Type B pancreatic cell (in vitro differentiated cells): Measurements from ENCODE around the gene USP19. TPM values are rescaled to one million over a fixed set of nuclear protein-coding genes. Genes with fewer than 3 reads are reported as not detected.

ENCODE experiments used
- DNase-seq: peaks from one replicate; pipeline ENCODE4 v3.0.0; 2021; ENCODE audit warnings: mixed read lengths; ENCODE audit not compliant: unreplicated experiment; ENCODE audit errors: extremely low spot score
- H3K27ac Mint-ChIP-seq: 2 replicates; pipeline ENCODE4 v1.8.0; 2021; ENCODE audit warnings: mild to moderate bottlenecking, mixed read lengths
- H3K27me3 Mint-ChIP-seq: 2 replicates; pipeline ENCODE4 v1.8.0; 2021; ENCODE audit warnings: mixed read lengths
- H3K36me3 Mint-ChIP-seq: 2 replicates; pipeline ENCODE4 v1.8.0; 2021; ENCODE audit warnings: mixed read lengths
- H3K4me1 Mint-ChIP-seq: one replicate; pipeline ENCODE4 v1.8.0; 2021; ENCODE audit warnings: mixed read lengths; ENCODE audit not compliant: unreplicated experiment
- H3K4me3 Mint-ChIP-seq: 2 replicates; pipeline ENCODE4 v1.8.0; 2021; ENCODE audit warnings: mild to moderate bottlenecking, mixed read lengths
- H3K9me3 Mint-ChIP-seq: 2 replicates; pipeline ENCODE4 v1.8.0; 2021; ENCODE audit warnings: mixed read lengths
- CTCF ChIP-seq: fragments of 200-600 bp; sonication (generic); conservative IDR thresholded peaks from 2 replicates; pipeline ENCODE4 v1.5.0; 2021; ENCODE audit warnings: antibody characterized with exemption, mild to moderate bottlenecking
- long read RNA-seq: library from polyadenylated mRNA; unstranded; transcript quantifications from one replicate; pipeline ENCODE4 v2.0.0, GENCODE V29; 2020
- total RNA-seq: library from RNA; stranded (reverse); gene quantifications from 2 replicates; pipeline ENCODE4 v1.2.1, GENCODE V29; 2021; ENCODE audit warnings: low replicate concordance

The USP19 gene
- 83.0 and 86.4 TPM in 2 replicates for total RNA-seq
- long read RNA-seq, partial matches to known transcripts: 2 of 5 reads
- long read RNA-seq, other reads (novel, unspliced or antisense): 3 of 5 reads

- no peaks in the 10 kb centered on the region for H3K27me3 Mint-ChIP-seq
- no peaks in the 10 kb centered on the region for H3K9me3 Mint-ChIP-seq
- H3K27ac Mint-ChIP-seq: peak within 1 kb of the TSS; percentile 94
- peaks cover 3% of the 10 kb centered on the region for H3K4me1 Mint-ChIP-seq
- peak; percentile 91 for DNase-seq
- peak within 1 kb of the TSS; percentile 91 for H3K4me3 Mint-ChIP-seq
- peak; percentile 13 for TF ChIP-seq CTCF
- H3K36me3 Mint-ChIP-seq: no peaks in the 10 kb centered on the region
Measured at GRCh38 chr3:49120438-49121131, at the start of gene USP19. TSS of gene USP19 (minus strand) at chr3:49120823. CDS start at chr3:49119145, 1,678 bp downstream.

GRCh38 chr3:49166752-49167556 lies 46.3 kb upstream of the USP19 start:
- Mint-ChIP-seq H3K27me3 (no peaks in the 10 kb centered on the region), H3K4me1 (peaks cover 34% of the 10 kb centered on the region), H3K36me3 (peaks cover 4% of the 10 kb centered on the region), H3K27ac (peak overlapping the region; percentile 89), H3K4me3 (peak overlapping the region; percentile 92), H3K9me3 (no peaks in the 10 kb centered on the region)
- DNase-seq: no peak
- no peak for TF ChIP-seq CTCF

- H3K4me3 Mint-ChIP-seq: peak within 1 kb of the TSS; percentile 92
- H3K27ac Mint-ChIP-seq: peak within 1 kb of the TSS; percentile 89
- peaks cover 29% of the 10 kb centered on the region for H3K4me1 Mint-ChIP-seq
- H3K36me3 Mint-ChIP-seq: peaks cover 4% of the 10 kb centered on the region
- H3K9me3 Mint-ChIP-seq: no peaks in the 10 kb centered on the region
- no peak for DNase-seq
- TF ChIP-seq CTCF: no peak
- H3K27me3 Mint-ChIP-seq: no peaks in the 10 kb centered on the region
Measured at GRCh38 chr3:49165771-49166751, 45.4 kb upstream of the USP19 start, which contains the start of gene CCDC71. TSS of gene CCDC71 (minus strand) at chr3:49166331. CDS start at chr3:49164208, 2,123 bp downstream.

GRCh38 chr3:49164983-49165720 lies 44.5 kb upstream of the USP19 start:
- no peak for TF ChIP-seq CTCF
- peaks cover 4% of the 10 kb centered on the region for H3K36me3 Mint-ChIP-seq
- H3K4me1 Mint-ChIP-seq: peaks cover 21% of the 10 kb centered on the region
- H3K27me3 Mint-ChIP-seq: no peaks in the 10 kb centered on the region
- DNase-seq: no peak
- peak overlapping the region; percentile 91 for H3K4me3 Mint-ChIP-seq
- peak overlapping the region; percentile 88 for H3K27ac Mint-ChIP-seq
- no peaks in the 10 kb centered on the region for H3K9me3 Mint-ChIP-seq
